Activated T-cell treated with anti-CD3 and anti-CD28 coated beads, Interleukin-2, amount 50 U/mL, for 72 hours (primary cell): ENCODE measurements around the gene AKTIP. TPM values are rescaled to one million over a fixed set of nuclear protein-coding genes. Genes with fewer than 3 reads are reported as not detected.

Experiments used
- ATAC-seq, 2 donors: fragments of 150-1000 bp; cut with Tn5 transposase; replicated peaks in 1 of 2; 2 replicates each; pipeline ENCODE4 v1.10.0; 2021; ENCODE audit warnings: moderate library complexity in 2 of 2, mild to moderate bottlenecking in 1 of 2
- DNase-seq, 2 donors: peaks; one replicate each; pipeline ENCODE4 v3.0.0; 2021 to 2022; ENCODE audit warnings: mixed read lengths in 1 of 2
- H3K27ac Mint-ChIP-seq: one replicate; pipeline ENCODE4 v1.8.0; 2022; ENCODE audit warnings: mild to moderate bottlenecking, moderate library complexity, mixed read lengths
- H3K27me3 Mint-ChIP-seq: one replicate; pipeline ENCODE4 v1.8.0; 2022; ENCODE audit warnings: low read depth, mixed read lengths
- H3K36me3 Mint-ChIP-seq, 2 donors: one replicate each; pipeline ENCODE4 v1.8.0; 2022; ENCODE audit warnings: mixed read lengths in 2 of 2, mild to moderate bottlenecking in 1 of 2; ENCODE audit not compliant: insufficient read depth in 2 of 2
- H3K4me1 Mint-ChIP-seq: one replicate; pipeline ENCODE4 v1.8.0; 2022; ENCODE audit warnings: low read depth, mixed read lengths
- H3K4me3 Mint-ChIP-seq, 2 donors: one replicate each; pipeline ENCODE4 v1.8.0; 2022; ENCODE audit warnings: mild to moderate bottlenecking in 2 of 2, mixed read lengths in 2 of 2, moderate library complexity in 2 of 2
- H3K9me3 Mint-ChIP-seq, 2 donors: one replicate each; pipeline ENCODE4 v1.8.0; 2022; ENCODE audit warnings: mixed read lengths in 2 of 2
- total RNA-seq, 2 donors: library from RNA; stranded (reverse); gene quantifications; one replicate each; pipeline ENCODE4 v1.2.3, GENCODE V29; 2022

AKTIP gene
- total RNA-seq, 2 donors from 2014 or later, result 33.7 to 33.9 TPM

DNA sequence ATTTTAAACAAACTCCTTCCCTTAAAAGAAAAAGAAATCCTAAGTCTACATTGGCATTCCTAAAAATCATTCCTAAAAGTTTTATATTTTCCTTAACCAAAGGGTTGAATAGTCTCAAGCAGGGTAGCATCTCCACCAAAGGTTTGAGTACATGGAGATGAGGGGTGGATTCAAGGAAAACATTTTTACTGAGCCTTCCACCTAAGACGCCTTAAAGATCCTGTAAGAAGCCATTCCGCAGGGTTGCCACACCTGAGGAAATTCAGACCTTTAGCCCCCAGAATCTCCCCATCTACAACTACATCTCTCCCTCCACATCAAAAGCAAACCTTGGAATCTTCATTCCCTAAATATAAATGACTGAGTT lies 7.7 kb upstream of the AKTIP start:
- Mint-ChIP-seq H3K4me3 (no peak overlapping the region), H3K27me3 (no peaks in the 10 kb centered on the region), H3K4me1 (peaks cover 22% of the 10 kb centered on the region), H3K36me3 (peaks cover 1 to 4% of the 10 kb centered on the region in 2 donors), H3K9me3 (peaks cover 0 to 6% of the 10 kb centered on the region in 2 donors), H3K27ac (no peak overlapping the region)
- ATAC-seq (no peak), DNase-seq (no peak)

DNA sequence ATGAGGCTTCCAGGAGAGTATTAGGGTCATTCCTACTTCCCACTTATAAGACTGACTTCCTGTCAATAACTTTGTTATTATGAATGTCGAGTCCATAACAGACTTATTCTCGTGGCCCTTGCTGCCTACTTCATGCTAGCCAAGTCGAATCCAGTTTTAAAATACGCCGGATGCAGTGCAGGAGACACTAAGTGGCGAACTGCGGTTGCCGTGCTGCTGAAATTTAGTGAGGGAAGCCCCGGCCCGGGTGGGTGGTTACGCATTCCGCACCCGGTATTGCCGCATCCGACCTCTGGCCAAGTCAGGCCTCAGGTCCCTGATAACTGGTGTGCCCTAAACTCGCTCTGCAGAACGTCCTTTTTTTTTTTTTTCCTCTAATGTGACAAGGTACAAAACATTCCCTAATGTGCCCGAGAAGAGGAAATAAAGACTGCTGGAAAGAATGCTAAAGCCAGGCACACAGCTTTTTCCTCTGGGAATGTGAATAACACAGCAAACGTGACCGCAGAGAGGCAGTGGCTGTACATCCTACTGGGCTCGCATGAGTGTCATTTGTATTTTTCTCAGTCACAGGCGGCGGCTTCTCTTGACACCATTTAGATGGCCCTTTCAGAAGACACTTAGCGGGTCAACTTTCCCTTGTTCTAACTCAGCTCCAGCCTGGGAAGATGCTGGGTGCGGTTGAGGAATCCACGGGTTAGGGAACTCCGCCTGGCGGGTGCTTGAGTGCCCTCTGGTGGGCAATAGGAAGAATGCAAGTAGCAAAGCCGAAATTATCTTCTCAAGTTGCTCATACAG lies 7.1 kb upstream of the AKTIP start:
- H3K4me3 Mint-ChIP-seq, result peak overlapping the region; percentile 36 to 45
- no peak overlapping the region for H3K27ac Mint-ChIP-seq

DNA sequence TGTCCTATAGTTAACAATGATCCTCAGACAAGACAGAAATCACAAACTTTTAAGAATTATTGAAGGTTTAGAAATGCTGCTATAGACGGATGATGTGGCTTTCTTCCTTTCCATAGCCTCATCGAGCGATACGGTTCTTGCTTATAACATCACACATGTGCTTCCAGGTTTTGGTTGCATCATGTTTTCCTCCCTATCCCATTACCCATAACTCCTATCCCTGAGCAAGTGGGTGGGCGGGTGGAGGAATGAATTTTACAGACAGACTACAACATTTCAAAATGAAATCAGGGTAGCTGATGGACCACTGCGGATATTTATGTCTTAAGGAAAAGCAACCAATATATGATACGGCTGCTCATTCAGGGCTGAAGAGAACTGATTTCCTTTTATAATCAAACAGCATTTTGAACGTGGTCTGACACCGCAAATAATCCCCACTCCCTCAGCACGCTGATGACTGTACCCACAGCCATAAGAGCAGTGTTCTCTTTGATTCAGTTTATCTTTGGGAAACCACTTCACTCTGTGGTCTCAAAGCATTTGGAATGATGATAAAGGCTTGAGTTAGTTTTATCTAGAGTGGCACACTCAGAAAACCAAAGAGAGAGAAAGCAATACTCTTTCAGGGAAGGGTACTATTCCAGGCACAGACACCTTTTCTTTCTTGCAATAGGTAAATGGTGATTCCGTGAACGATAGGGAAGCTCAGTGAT lies 4.6 kb upstream of the AKTIP start:
- DNase-seq (no peak), ATAC-seq (no peak)
- H3K9me3 Mint-ChIP-seq, result no peaks in the 10 kb centered on the region
- H3K27me3 Mint-ChIP-seq, result no peaks in the 10 kb centered on the region
- H3K4me1 Mint-ChIP-seq, result peaks cover 35% of the 10 kb centered on the region
- H3K27ac Mint-ChIP-seq, result no peak overlapping the region
- H3K4me3 Mint-ChIP-seq, result no peak overlapping the region
- peaks cover 0 to 1% of the 10 kb centered on the region in 2 donors for H3K36me3 Mint-ChIP-seq

More for the DNA sequence above, 7.1 kb upstream of the AKTIP start:
- ATAC-seq (peak; percentile 65 to 71), DNase-seq (peak; percentile 44 to 60)
- peaks cover 1 to 4% of the 10 kb centered on the region in 2 donors for H3K36me3 Mint-ChIP-seq
- H3K4me1 Mint-ChIP-seq, result peaks cover 22% of the 10 kb centered on the region
- H3K27me3 Mint-ChIP-seq, result no peaks in the 10 kb centered on the region
- peaks cover 0 to 6% of the 10 kb centered on the region in 2 donors for H3K9me3 Mint-ChIP-seq

DNA sequence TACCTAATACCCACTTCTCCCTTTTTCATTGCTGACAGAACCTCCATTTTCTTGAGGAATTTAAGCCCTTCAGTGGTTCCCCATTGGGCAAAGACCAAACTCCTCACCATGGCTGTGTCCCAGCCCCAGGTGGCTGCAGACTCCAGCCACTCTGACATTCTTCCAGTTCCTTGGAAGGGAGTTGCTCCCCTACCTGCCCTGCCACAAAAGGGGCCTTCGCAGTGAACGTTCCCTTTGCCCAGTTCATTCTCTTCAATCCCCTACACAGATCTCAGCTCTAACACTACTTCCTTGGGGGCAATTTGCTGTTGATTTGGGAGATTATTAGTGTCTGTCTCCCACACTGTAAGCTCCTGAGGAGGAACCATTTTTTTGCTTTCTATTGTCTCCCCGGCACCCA lies 3.2 kb upstream of the AKTIP start:
- H3K4me1 Mint-ChIP-seq, result peaks cover 44% of the 10 kb centered on the region
- peaks cover 0 to 1% of the 10 kb centered on the region in 2 donors for H3K36me3 Mint-ChIP-seq
- DNase-seq (no peak), ATAC-seq (no peak)
- H3K9me3 Mint-ChIP-seq, result no peaks in the 10 kb centered on the region
- H3K27ac Mint-ChIP-seq, result no peak overlapping the region
- no peaks in the 10 kb centered on the region for H3K27me3 Mint-ChIP-seq
- peak overlapping the region; percentile 12 to 36 for H3K4me3 Mint-ChIP-seq

DNA sequence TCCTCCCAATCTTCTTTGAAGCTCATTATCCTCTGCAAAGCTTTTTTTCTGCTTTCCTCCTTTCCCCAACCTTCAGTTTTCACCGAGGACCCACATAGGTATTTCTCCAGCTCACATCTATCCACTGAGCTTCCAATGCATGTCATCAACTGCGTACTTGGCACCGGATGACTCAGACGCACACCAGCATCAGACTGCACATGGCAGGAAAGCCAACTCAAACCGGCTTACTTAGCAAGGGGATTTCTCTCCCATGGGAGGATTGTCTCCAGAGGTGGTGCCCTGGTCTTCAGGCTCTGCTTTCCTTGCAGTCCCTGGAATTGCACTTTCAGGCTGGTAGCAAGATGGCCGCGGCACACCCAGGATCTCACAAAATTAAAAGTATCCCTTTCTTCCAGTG lies 1.7 kb upstream of the AKTIP start:
- H3K36me3 Mint-ChIP-seq, result peaks cover 0 to 1% of the 10 kb centered on the region in 2 donors
- H3K9me3 Mint-ChIP-seq, result no peaks in the 10 kb centered on the region
- ATAC-seq, result no peak
- peak overlapping the region; percentile 51 for H3K27ac Mint-ChIP-seq
- H3K4me3 Mint-ChIP-seq, result peak overlapping the region; percentile 78 to 99
- peaks cover 50% of the 10 kb centered on the region for H3K4me1 Mint-ChIP-seq
- DNase-seq, result peak in 1 of 2 donors; percentile 33
- no peaks in the 10 kb centered on the region for H3K27me3 Mint-ChIP-seq

DNA sequence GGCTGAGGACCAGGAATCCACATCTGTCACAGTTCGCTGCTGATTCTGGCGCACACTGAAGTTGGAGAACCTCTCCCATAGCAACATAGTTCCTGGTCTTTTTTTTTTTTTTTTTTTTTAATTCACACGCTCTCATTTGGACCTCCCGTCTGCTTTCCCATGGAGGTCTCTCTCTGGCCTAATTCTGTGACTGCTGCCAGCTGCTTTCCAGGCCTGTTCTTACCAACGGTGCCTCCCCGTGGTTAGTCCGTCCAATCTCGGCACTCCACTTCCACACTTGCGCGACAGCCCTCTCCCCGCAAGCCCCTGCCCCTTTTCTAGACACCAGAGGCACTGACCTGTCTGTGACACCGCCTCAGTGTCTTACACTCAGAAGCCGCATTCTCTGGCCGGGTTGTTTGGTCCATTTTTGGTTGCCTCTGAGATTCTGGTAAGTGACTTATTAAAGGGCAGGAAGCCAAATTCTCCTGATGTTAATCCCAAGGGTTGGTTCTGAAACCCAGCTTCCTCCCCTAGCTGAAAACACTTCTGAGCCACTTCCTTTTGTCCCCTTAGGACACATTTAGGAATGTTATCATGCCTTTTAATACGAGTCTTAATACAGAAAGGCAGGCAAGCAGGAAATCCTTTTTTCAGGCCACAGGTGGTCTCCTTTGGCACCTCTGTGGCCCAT lies 1.1 kb upstream of the AKTIP start:
- peak overlapping the region; percentile 51 for H3K27ac Mint-ChIP-seq
- ATAC-seq (no peak), DNase-seq (peak; percentile 29 to 30)
- peak overlapping the region; percentile 78 to 99 for H3K4me3 Mint-ChIP-seq
- H3K9me3 Mint-ChIP-seq, result no peaks in the 10 kb centered on the region
- peaks cover 53% of the 10 kb centered on the region for H3K4me1 Mint-ChIP-seq
- no peaks in the 10 kb centered on the region for H3K27me3 Mint-ChIP-seq
- peaks cover 0 to 2% of the 10 kb centered on the region in 2 donors for H3K36me3 Mint-ChIP-seq

DNA sequence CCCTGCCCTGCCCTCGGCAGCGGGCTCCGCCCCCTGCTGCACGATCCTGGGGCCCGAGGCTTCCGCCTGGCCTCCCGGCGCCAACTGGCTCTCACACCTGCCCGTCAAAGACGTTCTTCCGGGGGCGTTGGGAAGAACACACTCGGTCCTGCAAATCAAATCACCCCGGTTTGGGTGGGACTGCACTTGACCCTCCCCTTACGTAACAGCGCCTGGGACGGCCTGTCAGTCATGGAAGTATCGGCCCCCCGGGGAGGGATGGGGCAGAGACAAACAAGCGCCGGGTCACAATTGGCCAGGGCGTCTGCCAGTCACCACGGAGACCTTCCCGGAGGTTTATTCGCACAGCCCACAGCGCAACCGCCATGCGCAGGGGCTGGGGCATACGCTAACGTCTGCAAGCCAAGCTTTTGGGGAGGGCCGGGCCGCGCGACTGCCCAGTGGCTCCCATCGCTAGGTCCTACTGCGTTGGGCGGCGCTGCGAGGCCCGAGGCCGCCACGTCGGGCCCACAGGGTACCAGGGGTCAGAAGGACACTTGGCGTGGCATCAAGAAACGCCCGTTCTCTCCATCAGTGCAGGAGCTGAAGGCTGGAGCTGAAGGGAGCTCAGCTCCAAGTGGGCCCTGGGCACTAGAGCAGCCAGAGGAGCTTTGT lies 388 bp upstream of the AKTIP start:
- peak overlapping the region; percentile 78 to 99 for H3K4me3 Mint-ChIP-seq
- H3K4me1 Mint-ChIP-seq, result peaks cover 60% of the 10 kb centered on the region
- DNase-seq, result peak; percentile 99 to 100
- H3K27me3 Mint-ChIP-seq, result no peaks in the 10 kb centered on the region
- no peaks in the 10 kb centered on the region for H3K9me3 Mint-ChIP-seq
- H3K27ac Mint-ChIP-seq, result peak overlapping the region; percentile 83
- peak; percentile 91 for ATAC-seq
- H3K36me3 Mint-ChIP-seq, result peaks cover 0 to 6% of the 10 kb centered on the region in 2 donors

DNA sequence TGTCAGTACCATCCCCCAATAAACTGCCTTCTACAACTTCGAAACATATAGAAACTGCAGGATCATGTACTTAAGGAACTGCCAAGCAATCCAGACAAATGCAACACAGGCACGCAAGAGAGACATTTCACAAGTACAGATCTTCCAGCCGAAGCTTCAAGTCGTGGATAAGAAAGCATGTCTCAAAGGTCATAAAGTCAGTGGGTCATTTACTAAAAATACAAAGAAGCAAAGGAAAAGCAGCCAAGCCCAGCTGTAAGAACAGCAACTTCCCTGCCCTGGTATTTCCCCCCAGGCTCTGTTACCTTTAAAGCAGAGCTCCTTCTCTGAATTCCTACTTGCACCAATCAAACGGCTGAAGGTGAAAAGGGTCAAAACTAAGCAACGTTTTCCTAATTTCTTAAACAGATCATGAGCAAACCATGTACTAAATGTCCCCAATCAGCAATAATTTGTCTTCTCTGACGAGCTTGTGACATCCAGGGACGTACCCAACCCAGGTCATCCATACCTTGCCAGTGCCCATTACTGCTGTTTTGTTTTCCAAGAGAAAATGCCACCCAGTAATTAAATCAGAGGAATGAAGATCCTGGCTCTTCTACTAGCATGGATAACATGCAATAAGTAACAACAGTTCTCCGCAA lies 1.7 kb downstream of the AKTIP start:
- no peaks in the 10 kb centered on the region for H3K27me3 Mint-ChIP-seq
- H3K9me3 Mint-ChIP-seq, result no peaks in the 10 kb centered on the region
- H3K27ac Mint-ChIP-seq, result peak overlapping the region; percentile 87
- peaks cover 4 to 17% of the 10 kb centered on the region in 2 donors for H3K36me3 Mint-ChIP-seq
- peaks cover 63% of the 10 kb centered on the region for H3K4me1 Mint-ChIP-seq
- ATAC-seq, result no peak
- DNase-seq, result no peak
- H3K4me3 Mint-ChIP-seq, result peak overlapping the region; percentile 95

DNA sequence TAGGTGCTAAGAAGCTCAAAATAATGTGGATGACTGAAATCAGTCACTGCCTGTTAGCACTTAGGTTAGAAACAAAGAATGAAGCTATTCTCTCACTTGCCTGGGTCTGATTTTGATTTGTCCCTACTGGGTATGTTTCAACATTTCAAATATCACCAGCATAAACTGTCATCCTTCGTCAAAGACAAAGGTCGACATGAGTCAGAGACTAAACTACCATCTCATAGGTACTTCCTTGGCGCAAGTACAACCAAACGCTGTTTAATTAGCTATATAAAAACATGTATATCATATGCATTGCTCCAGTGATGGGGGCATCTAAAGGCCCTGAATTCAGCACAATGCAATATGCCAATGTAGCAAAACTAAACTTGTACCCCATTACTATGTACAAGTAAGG lies 4.0 kb downstream of the AKTIP start:
- peak overlapping the region; percentile 17 to 76 for H3K4me3 Mint-ChIP-seq
- H3K9me3 Mint-ChIP-seq, result no peaks in the 10 kb centered on the region
- DNase-seq, result no peak
- ATAC-seq, result peak in 1 of 2 donors; percentile 4
- H3K36me3 Mint-ChIP-seq, result peaks cover 7 to 30% of the 10 kb centered on the region in 2 donors
- H3K27ac Mint-ChIP-seq, result peak overlapping the region; percentile 88
- H3K4me1 Mint-ChIP-seq, result peaks cover 48% of the 10 kb centered on the region
- no peaks in the 10 kb centered on the region for H3K27me3 Mint-ChIP-seq

DNA sequence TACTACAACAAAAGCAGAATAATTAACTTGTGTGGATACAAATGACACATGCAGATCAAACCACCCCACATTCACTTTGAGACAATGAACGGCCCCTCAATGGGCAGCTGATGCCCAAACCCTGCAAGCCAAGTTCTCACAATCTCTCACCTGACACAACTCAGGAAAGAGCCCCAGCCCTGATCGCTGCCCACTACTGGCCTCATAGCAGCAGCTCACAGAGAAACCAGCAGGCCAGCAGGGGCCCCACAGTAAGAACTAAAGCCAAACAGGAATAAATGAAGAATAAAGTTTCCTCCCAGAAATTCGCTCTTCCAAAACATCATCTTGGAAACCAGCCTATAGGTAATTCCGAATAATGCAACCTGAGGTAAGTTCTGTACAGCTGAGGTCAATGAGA lies 7.7 kb downstream of the AKTIP start:
- peaks cover 9 to 39% of the 10 kb centered on the region in 2 donors for H3K36me3 Mint-ChIP-seq

DNA sequence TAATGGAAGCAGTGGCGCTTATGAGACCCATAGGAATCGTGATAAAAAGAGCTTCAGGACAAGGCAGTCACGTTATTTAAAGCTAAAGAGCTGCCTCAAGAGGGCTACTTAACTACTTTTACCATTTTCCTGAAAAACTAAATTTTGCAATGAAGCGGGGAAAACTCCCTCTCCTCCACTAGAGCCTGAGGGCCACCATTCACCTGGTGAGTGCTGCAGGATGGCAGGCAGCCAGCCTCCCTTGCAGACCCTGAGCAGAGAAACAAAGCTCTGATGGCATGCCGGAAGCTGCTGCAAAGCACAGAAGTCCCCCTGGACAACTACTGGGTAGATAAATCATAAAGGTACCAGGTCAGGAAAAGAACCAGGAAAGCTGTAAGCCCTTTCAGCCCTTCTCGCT lies 8.4 kb downstream of the AKTIP start:
- DNase-seq, result no peak
- peaks cover 34% of the 10 kb centered on the region for H3K4me1 Mint-ChIP-seq
- ATAC-seq, result no peak
- no peaks in the 10 kb centered on the region for H3K27me3 Mint-ChIP-seq
- no peak overlapping the region for H3K4me3 Mint-ChIP-seq
- H3K9me3 Mint-ChIP-seq, result no peaks in the 10 kb centered on the region
- peaks cover 10 to 44% of the 10 kb centered on the region in 2 donors for H3K36me3 Mint-ChIP-seq
- H3K27ac Mint-ChIP-seq, result peak overlapping the region; percentile 63

More for the DNA sequence above, 7.7 kb downstream of the AKTIP start:
- H3K9me3 Mint-ChIP-seq, result no peaks in the 10 kb centered on the region
- no peak for DNase-seq
- no peak for ATAC-seq
- no peak overlapping the region for H3K4me3 Mint-ChIP-seq
- H3K27ac Mint-ChIP-seq, result peak overlapping the region; percentile 43
- no peaks in the 10 kb centered on the region for H3K27me3 Mint-ChIP-seq
- H3K4me1 Mint-ChIP-seq, result peaks cover 34% of the 10 kb centered on the region

DNA sequence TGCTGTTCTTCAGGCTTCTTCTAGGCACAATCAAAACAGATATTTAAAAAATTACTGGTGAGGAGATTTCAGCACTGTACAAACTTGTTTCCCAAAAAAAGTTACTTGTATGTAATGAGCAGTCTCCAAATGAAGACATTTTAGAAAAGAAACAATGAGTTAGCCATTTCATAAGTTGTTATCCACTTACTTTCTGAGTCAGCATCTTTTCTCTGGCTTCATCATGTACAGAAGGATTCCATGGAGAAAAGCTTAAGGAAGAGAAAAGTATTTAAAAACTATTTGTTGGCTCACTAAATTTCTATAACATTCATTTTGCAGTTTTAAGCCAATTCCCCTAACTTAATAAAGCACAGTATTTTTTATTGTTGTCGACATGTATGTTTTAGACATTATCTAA lies 10.5 kb downstream of the AKTIP start:
- Mint-ChIP-seq H3K4me3 (no peak overlapping the region), H3K4me1 (peaks cover 20% of the 10 kb centered on the region), H3K36me3 (peaks cover 12 to 37% of the 10 kb centered on the region in 2 donors), H3K27ac (peak overlapping the region; percentile 38), H3K27me3 (no peaks in the 10 kb centered on the region), H3K9me3 (no peaks in the 10 kb centered on the region)
- DNase-seq (no peak), ATAC-seq (no peak)
